KOPT-K1 (cell line): Measurements from ENCODE around the gene LCNL1.

Experiments
- H3K27ac ChIP-seq: fragments of 200-600 bp; sonication (generic); 2 replicates; pipeline ENCODE4 v1.5.1; 2016; ENCODE audit warnings: antibody characterized with exemption, mild to moderate bottlenecking, low read depth, low read length; ENCODE audit not compliant: poor library complexity, severe bottlenecking
- H3K36me3 ChIP-seq: fragments of 200-600 bp; sonication (generic); 2 replicates; pipeline ENCODE4 v1.5.1; 2017; ENCODE audit warnings: antibody characterized with exemption, mild to moderate bottlenecking, low read length, moderate library complexity; ENCODE audit not compliant: insufficient read depth
- H3K9me3 ChIP-seq: fragments of 200-600 bp; sonication (generic); 2 replicates; pipeline ENCODE4 v1.5.1; 2017; ENCODE audit warnings: antibody characterized with exemption, low read length, mild to moderate bottlenecking; ENCODE audit not compliant: insufficient read depth, poor library complexity, severe bottlenecking

Gene LCNL1

GRCh38 chr9:136944212-136944518, 38.6 kb upstream of the LCNL1 start:
- Histone ChIP-seq H3K36me3 (peaks cover 35% of the 10 kb centered on the region; the same call in 1 of the 2 replicates), H3K27ac (peak overlapping the region; percentile 85)

GRCh38 chr9:136944519-136945332, 38.1 kb upstream of the LCNL1 start, which contains the start of the genes C8G and FBXW5:
TSS of gene C8G (plus strand) at chr9:136945243. CDS start at chr9:136945321, 78 bp downstream.
TSS of gene FBXW5 (minus strand) at chr9:136944738. CDS start at chr9:136944083, 655 bp downstream.
- peak within 1 kb of the TSS; percentile 85 for H3K27ac ChIP-seq
- H3K9me3 ChIP-seq = no peaks in the 10 kb centered on the region
- peaks cover 29% of the 10 kb centered on the region; the same call in 1 of the 2 replicates for H3K36me3 ChIP-seq

More at GRCh38 chr9:136944212-136944518, 38.6 kb upstream of the LCNL1 start:
- H3K9me3 ChIP-seq = no peaks in the 10 kb centered on the region

- no peaks in the 10 kb centered on the region for H3K9me3 ChIP-seq
- H3K36me3 ChIP-seq = peaks cover 21% of the 10 kb centered on the region; the same call in 1 of the 2 replicates
- H3K27ac ChIP-seq = no peak overlapping the region
These were observed 37.2 kb upstream of the LCNL1 start for GRCh38 chr9:136945333-136946227.

GRCh38 chr9:136946228-136947027, 36.4 kb upstream of the LCNL1 start:
- Histone ChIP-seq H3K27ac (no peak overlapping the region), H3K9me3 (no peaks in the 10 kb centered on the region), H3K36me3 (peaks cover 12% of the 10 kb centered on the region; the same call in 1 of the 2 replicates)

- no peaks in the 10 kb centered on the region for H3K9me3 ChIP-seq
- H3K27ac ChIP-seq = no peak overlapping the region
- peaks cover 4% of the 10 kb centered on the region; the same call in 1 of the 2 replicates for H3K36me3 ChIP-seq
These were observed 35.5 kb upstream of the LCNL1 start for GRCh38 chr9:136947028-136947891.

GRCh38 chr9:136947955-136948510, 34.8 kb upstream of the LCNL1 start:
- H3K9me3 ChIP-seq = no peaks in the 10 kb centered on the region
- no peak overlapping the region for H3K27ac ChIP-seq
- H3K36me3 ChIP-seq = no peaks in the 10 kb centered on the region

GRCh38 chr9:136949239-136949816, 33.5 kb upstream of the LCNL1 start:
- no peaks in the 10 kb centered on the region for H3K9me3 ChIP-seq
- peak overlapping the region; percentile 70 for H3K27ac ChIP-seq
- H3K36me3 ChIP-seq = no peaks in the 10 kb centered on the region

- Histone ChIP-seq H3K27ac (peak overlapping the region; percentile 70), H3K9me3 (no peaks in the 10 kb centered on the region), H3K36me3 (no peaks in the 10 kb centered on the region)
These were observed 32.8 kb upstream of the LCNL1 start for GRCh38 chr9:136949817-136950655.

- H3K9me3 ChIP-seq = no peaks in the 10 kb centered on the region
- H3K27ac ChIP-seq = peak overlapping the region; percentile 70
- no peaks in the 10 kb centered on the region for H3K36me3 ChIP-seq
These were observed 32.0 kb upstream of the LCNL1 start for GRCh38 chr9:136950656-136951276.

- Histone ChIP-seq H3K36me3 (no peaks in the 10 kb centered on the region), H3K9me3 (no peaks in the 10 kb centered on the region), H3K27ac (no peak within 1 kb of the TSS)
These were observed 31.1 kb upstream of the LCNL1 start, which contains the start of gene LCN12 for GRCh38 chr9:136951541-136952320. TSS of gene LCN12 (plus strand) at chr9:136952273. CDS start at chr9:136952328, 55 bp downstream.

GRCh38 chr9:136952321-136952850, 30.4 kb upstream of the LCNL1 start:
- no peaks in the 10 kb centered on the region for H3K9me3 ChIP-seq
- no peaks in the 10 kb centered on the region for H3K36me3 ChIP-seq
- no peak overlapping the region for H3K27ac ChIP-seq
